Measurements from ENCODE around the gene APLF.
"Not testable (repeated sequence)": the region's sequence is repeated elsewhere in the genome, so short reads cannot be mapped to it uniquely, and the experiment has no call there.

APLF gene

DNA sequence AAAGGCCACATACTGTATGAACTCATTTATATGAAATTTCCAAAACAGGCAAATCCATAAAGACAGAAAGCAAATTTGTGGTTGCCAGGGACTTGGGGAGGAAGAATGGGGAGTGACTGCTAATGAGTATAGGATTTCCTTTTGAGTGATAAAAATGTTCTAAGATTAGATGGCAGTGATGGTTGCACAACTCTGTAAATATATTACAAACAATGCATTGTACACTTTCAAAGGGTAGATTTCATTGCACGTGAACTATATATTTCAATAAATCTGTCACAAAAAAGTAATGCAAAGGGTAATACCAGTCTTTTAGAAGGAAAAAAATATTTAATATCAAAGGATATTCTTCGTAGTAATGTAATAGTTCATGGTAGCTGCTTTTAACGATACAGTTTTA lies 112.3 kb downstream of the APLF start:
- DNase-seq (ENCODE audit: low spot score), result no peak

DNA sequence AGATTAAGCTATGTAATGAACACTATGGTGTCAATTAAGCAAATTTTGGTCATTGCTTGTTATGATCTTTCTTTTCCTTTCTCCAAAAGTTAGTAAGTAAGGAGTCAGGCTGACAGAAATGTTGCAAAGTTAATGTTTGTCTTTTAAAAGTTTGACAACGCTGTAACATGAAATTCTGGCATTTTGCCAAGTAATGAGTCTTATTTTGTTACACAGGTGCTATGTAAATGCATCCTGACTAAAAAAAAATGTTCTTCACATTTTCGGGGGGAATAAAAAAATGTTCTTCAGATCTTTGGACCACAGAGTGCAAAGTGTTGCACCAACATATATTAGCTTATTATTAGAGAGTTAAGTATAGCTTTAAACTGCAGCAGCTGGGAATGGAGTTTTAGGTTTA lies 121.2 kb downstream of the APLF start:
- DNase-seq (ENCODE audit: low spot score), result no peak

DNA sequence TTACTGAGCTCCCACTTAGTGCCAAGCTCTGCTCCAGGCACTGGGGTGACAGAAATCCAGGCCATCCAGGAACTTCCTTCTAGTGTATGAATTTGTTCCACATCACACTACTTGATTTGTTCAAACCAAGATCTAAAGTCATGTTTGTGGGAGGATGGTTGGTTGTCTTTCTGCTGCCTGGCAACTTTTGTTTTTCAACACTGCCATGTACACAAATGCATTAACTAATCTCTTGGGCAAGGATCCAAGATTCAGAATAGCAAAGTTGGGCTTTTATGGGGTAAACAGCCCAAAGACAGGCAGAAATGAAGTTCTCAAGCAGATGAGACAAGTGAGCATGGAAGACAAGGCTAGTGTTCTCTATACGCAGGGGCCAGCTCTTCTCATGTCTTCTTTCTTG lies 122.6 kb downstream of the APLF start:
- DNase-seq (ENCODE audit: low spot score), result no peak

DNA sequence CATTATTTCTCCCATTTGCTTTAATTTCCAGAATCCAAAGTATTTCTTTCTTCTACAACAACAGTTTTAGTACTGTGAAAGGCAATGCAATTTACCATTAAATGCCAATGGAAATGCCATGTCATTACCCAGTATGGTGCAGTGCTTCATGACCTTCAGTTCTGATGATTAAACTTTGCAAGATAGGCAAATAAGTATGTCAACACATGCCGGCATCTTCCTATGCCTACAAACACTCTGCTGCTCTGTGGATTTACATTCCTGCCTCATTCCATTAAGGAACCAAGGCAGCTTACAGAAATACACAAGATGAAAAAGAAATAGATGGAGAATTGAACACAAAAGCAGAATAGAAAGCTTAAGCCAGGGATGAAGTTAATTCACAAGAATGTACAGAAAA lies 123.3 kb downstream of the APLF start:
- DNase-seq (ENCODE audit: low spot score), result no peak

DNA sequence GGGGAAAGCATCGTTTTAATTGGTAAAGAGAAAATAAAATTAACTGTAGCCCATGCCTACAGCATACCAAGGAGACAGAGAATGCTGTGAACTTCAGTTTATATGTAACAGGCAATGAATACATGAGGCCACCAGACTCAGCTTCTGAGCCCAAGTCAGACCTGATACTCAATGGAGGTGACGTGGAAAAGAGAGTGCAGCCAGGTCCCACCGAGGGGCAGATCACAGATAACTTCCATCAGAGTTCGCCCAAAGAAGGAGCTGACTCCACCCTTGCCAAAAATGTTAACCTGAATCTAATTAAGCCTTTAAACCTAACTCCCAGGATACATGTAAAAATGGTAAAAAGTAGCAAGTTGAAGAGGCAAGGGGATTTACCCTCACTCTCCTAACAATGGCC lies 123.8 kb downstream of the APLF start:
- DNase-seq (ENCODE audit: low spot score), result no peak

DNA sequence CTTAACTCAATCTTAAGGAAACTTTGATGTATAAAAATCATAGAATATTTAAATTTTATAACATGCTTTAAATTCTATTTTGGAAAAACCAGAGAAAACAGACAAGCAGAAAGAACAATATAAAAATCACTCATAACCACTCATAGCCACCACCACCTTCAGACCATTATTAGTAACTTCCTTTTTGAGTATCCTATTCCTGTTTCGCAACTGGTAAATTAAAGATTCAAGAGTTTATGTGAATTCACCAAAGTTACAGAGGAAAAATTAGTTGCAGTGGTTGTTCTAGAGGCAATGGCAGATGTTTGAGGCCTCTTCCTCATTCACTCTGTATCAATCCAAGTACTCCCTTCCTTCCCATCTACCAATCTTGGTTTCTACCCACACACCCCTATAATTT lies 126.7 kb downstream of the APLF start:
- DNase-seq (ENCODE audit: low spot score), result no peak

DNA sequence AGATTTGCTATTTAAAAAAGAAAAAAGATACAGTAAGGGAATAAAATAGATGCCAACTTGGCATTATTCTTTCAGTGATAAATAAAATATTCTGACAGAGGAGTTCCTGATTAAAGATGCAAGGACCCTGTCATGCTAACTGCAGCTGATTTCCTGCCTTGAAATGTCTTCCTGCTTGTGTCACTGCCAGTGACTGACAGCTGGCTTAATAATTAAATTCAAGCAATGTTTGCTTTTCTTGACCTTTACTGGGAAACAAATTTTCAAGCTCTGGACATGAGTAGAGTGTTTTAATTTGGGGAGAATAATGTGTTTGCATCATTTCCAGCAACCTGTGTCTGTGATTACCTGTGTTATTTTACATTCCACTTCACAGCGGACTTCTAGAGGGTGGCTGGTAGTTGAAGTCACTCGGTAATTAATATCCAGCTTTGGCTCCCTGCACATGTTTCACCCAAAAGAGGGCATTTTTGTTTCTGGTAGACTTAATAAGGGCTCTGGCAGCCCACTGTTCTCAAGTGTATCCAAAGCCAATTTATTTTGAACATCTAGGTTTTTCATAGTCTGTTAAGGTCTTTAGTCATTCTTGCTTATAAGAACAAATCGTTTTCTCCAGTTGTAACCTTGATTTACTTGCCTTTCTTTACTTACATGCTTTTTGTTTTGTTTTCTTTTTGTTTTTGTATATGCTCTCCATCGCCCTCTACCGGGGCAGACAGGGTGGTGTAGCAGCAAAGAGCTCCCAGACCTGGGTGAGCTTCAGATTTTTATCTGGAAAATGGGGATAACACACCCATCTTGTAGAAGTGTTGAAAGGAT lies 127.5 kb downstream of the APLF start:
- DNase-seq (ENCODE audit: low spot score), result peak; percentile 59

DNA sequence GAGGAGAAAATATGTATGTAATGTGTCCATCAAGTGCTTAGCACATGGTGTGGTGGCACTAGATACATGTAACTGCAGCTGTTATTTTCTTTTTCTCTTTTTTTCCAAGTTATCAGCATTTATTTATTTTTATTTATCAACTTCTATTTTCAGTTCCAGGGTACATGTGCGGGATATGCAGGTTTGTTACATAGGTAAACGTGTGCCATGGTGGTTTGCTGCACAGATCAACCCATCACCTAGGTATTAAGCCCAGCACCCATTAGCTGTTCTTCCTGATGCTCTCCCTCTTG lies 128.1 kb downstream of the APLF start:
- DNase-seq (ENCODE audit: low spot score), result not testable (repeated sequence)

DNA sequence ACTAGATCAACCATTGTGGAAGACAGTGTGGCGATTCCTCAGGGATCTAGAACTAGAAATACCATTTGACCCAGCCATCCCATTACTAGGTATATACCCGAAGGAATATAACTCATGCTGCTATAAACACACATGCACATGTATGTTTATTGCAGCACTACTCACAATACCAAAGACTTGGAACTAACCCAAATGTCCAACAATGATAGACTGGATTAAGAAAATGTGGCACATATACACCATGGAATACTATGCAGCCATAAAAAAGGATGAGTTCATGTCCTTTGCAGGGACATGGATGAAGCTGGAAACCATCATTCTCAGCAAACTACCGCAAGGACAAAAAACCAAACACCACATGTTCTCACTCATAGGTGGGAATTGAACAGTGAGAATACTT lies 133.1 kb downstream of the APLF start:
- DNase-seq (ENCODE audit: low spot score), result not testable (repeated sequence)

DNA sequence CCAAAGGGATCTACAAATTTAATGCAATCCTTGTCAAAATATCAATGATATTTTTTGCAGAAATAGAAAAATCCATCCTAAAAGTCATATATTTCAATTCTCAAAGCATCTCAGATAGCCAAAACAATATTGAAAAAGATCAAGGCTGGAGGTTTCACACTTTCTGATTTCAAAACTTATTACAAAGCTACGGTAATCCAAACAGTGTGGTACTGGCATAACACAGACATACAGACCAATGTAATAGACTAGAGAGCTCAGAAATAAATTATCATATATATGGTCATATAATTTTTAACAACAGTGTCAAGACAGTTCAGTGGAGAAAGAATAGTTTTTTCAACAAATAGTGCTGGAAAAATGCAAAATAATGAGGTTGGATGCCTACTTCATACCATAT lies 135.7 kb downstream of the APLF start:
- DNase-seq (ENCODE audit: low spot score), result no peak

DNA sequence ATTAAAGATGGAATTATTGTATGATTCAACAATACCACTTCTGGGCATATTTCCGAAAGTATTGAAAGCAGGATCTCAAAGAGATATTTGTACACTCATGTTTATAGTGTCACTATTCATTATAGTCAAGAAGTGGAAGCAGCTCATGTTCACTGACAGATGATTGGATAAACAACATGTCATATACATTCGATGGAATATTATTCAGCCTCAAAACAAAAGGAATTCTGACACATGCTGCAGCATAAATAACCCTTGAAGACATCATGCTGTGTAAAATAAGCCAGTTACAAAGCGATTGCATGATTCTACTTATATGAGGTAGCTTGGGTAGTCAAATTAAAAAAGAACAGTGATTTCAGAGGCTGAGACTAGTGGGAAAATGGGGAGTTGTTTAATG lies 136.7 kb downstream of the APLF start:
- no peak for DNase-seq (ENCODE audit: low spot score)

DNA sequence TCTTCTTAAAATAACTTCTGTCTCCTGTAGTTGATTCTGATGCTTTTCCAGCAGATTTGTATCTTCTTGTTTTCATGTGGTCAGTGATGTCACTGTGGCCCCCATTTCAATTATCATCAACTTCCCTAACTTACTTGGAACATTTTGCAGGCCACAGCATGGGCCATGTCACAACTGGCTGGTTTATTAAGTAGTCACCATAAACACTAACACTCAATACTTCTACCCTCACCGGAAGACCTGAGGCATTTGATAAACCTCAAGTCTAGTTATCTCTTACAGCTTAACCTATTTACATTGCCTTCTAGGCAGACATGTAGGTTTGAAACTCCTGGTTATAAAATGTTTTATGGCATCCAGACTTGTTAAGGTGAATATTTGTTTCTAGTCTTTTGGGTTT lies 138.6 kb downstream of the APLF start:
- DNase-seq (ENCODE audit: low spot score), result no peak

DNA sequence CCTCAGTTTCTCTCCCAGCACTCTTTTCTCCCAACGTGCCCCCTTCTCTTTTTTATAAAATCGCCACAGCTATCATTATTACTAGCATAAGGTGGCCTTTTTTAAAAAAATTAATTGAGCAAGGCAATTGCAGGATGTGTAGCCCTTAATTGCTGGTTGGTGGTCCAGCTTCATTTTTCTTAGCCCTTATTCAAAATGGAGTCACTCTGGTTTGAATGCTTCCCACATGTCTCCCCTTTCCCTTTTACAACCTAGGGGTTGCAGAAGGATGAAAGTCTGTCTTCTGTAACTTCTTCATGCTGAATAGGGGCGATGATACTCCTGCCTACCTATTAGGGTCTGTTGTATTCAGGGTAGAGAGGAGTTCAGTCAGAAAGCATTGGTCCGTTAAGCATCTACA lies 139.4 kb downstream of the APLF start:
- DNase-seq (ENCODE audit: low spot score), result no peak

DNA sequence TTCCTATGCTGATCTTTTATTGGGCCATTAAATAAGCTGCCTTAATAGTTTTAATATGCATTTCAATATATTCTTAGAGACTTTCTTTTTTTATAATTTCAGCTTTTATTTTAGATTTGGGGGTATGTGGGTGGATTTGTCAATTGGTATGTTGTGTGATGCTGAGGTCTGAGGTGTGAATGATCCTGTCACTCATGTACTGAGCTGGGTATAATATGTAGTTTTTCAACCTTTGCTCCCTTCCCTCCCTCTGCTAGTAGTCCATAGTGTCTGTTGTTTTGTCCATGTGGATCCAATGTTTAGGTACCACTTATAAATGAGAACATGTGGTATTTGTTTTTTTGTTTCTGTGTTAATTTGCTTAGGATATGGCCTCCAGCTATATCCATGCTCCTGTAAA lies 140.5 kb downstream of the APLF start:
- DNase-seq (ENCODE audit: low spot score), result no peak

DNA sequence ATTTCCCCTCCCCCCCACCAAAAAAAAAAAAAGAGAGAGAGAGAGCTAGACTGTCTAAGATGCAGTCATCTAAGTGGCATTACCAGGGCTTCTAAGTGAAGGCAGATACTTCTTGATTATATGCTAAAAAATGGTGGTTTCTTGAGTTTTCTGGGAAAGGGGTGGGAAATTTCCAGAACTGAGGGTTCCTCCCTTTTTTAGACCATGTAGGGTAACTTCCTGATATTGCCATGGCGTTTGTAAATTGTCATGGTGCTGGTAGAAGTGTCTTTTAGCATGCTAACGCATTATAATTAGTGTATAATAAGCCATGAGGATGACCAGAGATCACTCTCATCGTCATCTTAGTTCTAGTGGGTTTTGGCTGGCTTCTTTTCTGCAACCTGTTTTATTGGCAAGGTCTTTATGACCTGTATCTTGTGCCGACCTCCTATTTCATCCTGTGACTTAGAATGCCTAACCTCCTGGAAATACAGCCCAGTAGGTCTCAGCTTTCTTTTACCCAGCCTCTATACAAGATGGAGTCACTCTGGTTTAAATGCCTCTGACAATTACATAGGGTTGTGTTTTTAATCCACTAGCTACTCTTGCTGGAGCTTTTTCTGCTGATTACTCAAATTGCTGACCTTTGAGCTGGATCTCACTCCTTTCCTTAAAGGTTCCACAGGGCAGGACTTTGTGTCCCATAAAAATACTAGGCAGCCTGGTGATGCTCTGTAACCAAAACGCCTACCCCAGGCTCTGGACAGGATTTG lies 145.6 kb downstream of the APLF start:
- no peak for DNase-seq (ENCODE audit: low spot score)

DNA sequence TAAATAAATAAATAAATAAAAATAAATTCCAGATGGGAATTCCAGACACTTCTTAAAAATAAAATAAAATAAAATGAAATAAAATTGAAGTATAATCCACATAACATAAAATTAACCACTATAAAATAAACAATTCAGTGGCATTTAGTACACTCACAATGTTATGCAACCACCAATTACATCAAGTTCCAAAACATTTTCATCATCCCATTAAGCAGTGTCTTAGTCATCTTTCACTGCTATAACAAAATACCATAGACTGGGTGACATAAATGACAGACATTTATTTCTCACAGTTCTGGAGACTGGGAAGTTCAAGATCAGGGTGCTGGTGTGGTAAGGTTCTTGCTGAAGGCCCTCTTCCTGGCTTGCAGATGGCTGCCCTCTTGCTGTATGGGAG lies 153.4 kb downstream of the APLF start:
- DNase-seq (ENCODE audit: low spot score), result no peak

DNA sequence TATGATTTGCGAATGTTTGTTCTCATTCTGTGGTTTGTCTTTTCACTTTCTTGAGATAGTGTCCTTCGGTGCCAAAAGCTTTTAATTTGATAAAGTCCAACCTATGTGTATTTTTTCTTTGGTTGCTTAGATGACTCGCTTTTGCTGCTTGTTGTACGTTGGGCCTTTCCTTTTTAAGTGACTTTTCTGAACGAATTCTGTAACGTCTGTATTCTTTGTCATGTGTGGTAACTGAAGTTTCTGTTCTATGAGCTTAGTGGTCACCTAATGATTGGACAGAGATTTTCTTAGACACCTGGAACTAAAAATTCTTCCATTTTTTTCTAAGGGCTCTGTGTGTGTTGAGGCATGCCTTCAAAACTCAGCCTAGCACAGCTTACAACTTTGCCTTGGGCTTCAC lies 156.4 kb downstream of the APLF start:
- DNase-seq (ENCODE audit: low spot score), result no peak

DNA sequence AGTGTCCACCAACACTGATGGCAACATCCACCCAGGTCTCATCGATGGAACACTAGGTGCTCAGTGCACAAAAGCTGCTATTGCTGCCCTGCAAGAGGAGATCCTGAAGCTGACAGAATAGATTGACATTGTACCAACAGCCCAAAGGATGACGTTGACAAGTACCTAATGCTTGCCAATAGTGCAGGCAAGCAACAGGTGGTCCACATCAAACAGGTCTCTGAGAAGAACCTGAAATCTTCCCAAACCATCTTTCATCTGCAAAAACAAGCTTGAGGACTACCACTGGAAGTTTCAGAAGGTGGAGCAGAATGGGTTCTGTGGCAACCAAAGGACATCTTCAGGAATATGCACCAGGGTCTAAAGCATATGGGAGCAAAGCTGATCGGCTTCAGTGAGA lies 160.2 kb downstream of the APLF start:
- DNase-seq (ENCODE audit: low spot score), result no peak
